ENCODE data around the gene EID2B.

Gene EID2B

GRCh38 chr19:39532233-39533002, at the start of gene EID2B (continued):
- TF ChIP-seq, protein P1, sequence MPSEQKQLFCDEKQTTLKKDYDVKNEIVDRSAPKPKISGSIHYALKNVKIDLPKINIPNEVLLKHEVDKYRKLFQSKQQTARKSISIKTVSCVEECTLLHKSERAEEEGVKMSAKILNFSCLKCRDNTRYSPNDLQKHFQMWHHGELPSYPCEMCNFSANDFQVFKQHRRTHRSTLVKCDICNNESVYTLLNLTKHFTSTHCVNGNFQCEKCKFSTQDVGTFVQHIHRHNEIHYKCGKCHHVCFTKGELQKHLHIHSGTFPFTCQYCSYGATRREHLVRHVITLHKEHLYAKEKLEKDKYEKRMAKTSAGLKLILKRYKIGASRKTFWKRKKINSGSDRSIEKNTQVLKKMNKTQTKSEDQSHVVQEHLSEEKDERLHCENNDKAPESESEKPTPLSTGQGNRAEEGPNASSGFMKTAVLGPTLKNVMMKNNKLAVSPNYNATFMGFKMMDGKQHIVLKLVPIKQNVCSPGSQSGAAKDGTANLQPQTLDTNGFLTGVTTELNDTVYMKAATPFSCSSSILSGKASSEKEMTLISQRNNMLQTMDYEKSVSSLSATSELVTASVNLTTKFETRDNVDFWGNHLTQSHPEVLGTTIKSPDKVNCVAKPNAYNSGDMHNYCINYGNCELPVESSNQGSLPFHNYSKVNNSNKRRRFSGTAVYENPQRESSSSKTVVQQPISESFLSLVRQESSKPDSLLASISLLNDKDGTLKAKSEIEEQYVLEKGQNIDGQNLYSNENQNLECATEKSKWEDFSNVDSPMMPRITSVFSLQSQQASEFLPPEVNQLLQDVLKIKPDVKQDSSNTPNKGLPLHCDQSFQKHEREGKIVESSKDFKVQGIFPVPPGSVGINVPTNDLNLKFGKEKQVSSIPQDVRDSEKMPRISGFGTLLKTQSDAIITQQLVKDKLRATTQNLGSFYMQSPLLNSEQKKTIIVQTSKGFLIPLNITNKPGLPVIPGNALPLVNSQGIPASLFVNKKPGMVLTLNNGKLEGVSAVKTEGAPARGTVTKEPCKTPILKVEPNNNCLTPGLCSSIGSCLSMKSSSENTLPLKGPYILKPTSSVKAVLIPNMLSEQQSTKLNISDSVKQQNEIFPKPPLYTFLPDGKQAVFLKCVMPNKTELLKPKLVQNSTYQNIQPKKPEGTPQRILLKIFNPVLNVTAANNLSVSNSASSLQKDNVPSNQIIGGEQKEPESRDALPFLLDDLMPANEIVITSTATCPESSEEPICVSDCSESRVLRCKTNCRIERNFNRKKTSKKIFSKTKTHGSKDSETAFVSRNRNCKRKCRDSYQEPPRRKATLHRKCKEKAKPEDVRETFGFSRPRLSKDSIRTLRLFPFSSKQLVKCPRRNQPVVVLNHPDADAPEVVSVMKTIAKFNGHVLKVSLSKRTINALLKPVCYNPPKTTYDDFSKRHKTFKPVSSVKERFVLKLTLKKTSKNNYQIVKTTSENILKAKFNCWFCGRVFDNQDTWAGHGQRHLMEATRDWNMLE (tag by site-specific recombination; conservative IDR thresholded peaks at IDR 0.05; ENCODE audit: low read depth), result no peak

DNA sequence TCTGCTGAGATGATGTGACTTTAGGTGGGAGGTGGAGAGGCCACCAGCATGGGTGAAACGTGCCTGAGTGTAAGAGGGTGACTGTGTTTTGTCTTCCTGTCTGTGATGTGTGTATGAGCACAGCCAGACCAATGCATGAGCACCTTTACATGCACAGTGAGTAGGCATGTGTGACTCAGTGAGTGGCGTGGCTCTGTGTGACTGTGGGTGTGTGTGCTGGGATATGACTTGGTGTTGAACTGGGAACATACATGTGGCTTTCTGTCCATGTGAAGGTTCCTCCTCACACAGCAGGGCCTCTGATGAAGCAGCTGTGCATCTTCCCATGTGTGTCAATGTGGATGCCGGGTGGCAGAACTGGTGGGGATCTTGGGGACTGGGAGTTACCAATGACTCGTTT, 49.8 kb upstream of the EID2B start:
- ChIA-PET POLR2A (no interaction called here), CTCF (no interaction called here)
- Histone ChIP-seq H3K36me3 (ENCODE audit: control insufficient read depth in 2 of 2, insufficient read depth in 1 of 2, low read length in 2 of 2) (no peaks in the 10 kb centered on the region), H3K4me1 (ENCODE audit: control insufficient read depth, insufficient read depth, low read length) (no peaks in the 10 kb centered on the region), H3K27ac (ENCODE audit: extremely low read depth, low read depth, low read length) (no peak overlapping the region), H3K9me3 (ENCODE audit: control insufficient read depth, insufficient read depth, low read depth, low read length) (peaks cover 6% of the 10 kb centered on the region), H3K4me3 (ENCODE audit: low read depth, low read length) (no peak overlapping the region)
- no peak for TF ChIP-seq ZNF747 (tag by site-specific recombination; IDR thresholded peaks at IDR 0.05)
- no peak for TF ChIP-seq ZNF664 (tag by site-specific recombination; IDR thresholded peaks at IDR 0.05)
- no peak for TF ChIP-seq ZNF549 (tag by site-specific recombination; IDR thresholded peaks at IDR 0.05)
- no peak for TF ChIP-seq ZNF16 (tag by site-specific recombination; IDR thresholded peaks at IDR 0.05; ENCODE audit: low read depth)
- no peak for TF ChIP-seq WT1 (tag by site-specific recombination; IDR thresholded peaks at IDR 0.05)

GRCh38 chr19:39568604-39569003, 36.0 kb upstream of the EID2B start:
- CTCF ChIA-PET, result interaction anchor here (0.5 to 0.6 kb wide), 2 partner anchors 128 to 153 kb away, joined by 3 to 4 read pairs; no protein-coding TSS in a partner anchor
- TF ChIP-seq ZNF23 (tag by site-specific recombination; IDR thresholded peaks at IDR 0.05; ENCODE audit: borderline replicate concordance) (no peak), ZNF768 (tag by site-specific recombination; IDR thresholded peaks at IDR 0.05) (no peak), ZBTB21 (tag by site-specific recombination; IDR thresholded peaks at IDR 0.05) (peak; percentile 89), PRDM1 (tag by site-specific recombination; IDR thresholded peaks at IDR 0.05) (0 out of 2 replicates have a peak, but pooled peaks have one; percentile 13), ZBTB20 (tag by site-specific recombination; IDR thresholded peaks at IDR 0.05) (no peak), YY1 (tag by site-specific recombination; IDR thresholded peaks at IDR 0.05) (no peak), ZNF394 (tag by site-specific recombination; IDR thresholded peaks at IDR 0.05; ENCODE audit: borderline replicate concordance) (no peak), ZNF585B (tag by site-specific recombination; IDR thresholded peaks at IDR 0.05) (no peak), ZNF704 (tag by site-specific recombination; IDR thresholded peaks at IDR 0.05) (no peak), ZNF701 (tag by site-specific recombination; IDR thresholded peaks at IDR 0.05) (no peak), OVOL3 (tag by site-specific recombination; IDR thresholded peaks at IDR 0.05) (no peak), ZBTB1 (tag by site-specific recombination; IDR thresholded peaks at IDR 0.05) (no peak), ZNF629 (tag by site-specific recombination; IDR thresholded peaks at IDR 0.05) (peak; percentile 70), ZNF549 (tag by site-specific recombination; IDR thresholded peaks at IDR 0.05) (no peak)
- TF ChIP-seq, protein P2, sequence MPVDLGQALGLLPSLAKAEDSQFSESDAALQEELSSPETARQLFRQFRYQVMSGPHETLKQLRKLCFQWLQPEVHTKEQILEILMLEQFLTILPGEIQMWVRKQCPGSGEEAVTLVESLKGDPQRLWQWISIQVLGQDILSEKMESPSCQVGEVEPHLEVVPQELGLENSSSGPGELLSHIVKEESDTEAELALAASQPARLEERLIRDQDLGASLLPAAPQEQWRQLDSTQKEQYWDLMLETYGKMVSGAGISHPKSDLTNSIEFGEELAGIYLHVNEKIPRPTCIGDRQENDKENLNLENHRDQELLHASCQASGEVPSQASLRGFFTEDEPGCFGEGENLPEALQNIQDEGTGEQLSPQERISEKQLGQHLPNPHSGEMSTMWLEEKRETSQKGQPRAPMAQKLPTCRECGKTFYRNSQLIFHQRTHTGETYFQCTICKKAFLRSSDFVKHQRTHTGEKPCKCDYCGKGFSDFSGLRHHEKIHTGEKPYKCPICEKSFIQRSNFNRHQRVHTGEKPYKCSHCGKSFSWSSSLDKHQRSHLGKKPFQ (tag by site-specific recombination; IDR thresholded peaks at IDR 0.05), result no peak
- TF ChIP-seq, protein P3, sequence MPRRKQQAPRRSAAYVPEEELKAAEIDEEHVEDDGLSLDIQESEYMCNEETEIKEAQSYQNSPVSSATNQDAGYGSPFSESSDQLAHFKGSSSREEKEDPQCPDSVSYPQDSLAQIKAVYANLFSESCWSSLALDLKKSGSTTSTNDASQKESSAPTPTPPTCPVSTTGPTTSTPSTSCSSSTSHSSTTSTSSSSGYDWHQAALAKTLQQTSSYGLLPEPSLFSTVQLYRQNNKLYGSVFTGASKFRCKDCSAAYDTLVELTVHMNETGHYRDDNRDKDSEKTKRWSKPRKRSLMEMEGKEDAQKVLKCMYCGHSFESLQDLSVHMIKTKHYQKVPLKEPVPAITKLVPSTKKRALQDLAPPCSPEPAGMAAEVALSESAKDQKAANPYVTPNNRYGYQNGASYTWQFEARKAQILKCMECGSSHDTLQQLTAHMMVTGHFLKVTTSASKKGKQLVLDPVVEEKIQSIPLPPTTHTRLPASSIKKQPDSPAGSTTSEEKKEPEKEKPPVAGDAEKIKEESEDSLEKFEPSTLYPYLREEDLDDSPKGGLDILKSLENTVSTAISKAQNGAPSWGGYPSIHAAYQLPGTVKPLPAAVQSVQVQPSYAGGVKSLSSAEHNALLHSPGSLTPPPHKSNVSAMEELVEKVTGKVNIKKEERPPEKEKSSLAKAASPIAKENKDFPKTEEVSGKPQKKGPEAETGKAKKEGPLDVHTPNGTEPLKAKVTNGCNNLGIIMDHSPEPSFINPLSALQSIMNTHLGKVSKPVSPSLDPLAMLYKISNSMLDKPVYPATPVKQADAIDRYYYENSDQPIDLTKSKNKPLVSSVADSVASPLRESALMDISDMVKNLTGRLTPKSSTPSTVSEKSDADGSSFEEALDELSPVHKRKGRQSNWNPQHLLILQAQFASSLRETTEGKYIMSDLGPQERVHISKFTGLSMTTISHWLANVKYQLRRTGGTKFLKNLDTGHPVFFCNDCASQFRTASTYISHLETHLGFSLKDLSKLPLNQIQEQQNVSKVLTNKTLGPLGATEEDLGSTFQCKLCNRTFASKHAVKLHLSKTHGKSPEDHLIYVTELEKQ (tag by site-specific recombination; IDR thresholded peaks at IDR 0.05; ENCODE audit: borderline replicate concordance), result no peak

More at GRCh38 chr19:39568604-39569003, 36.0 kb upstream of the EID2B start:
- Histone ChIP-seq H3K36me3 (ENCODE audit: control insufficient read depth in 2 of 2, insufficient read depth in 1 of 2, low read length in 2 of 2) (no peaks in the 10 kb centered on the region), H3K4me1 (ENCODE audit: control insufficient read depth, insufficient read depth, low read length) (0 out of 2 replicates have a peak, but pooled peaks cover 4% of the 10 kb centered on the region), H3K4me3 (ENCODE audit: low read depth, low read length) (no peak overlapping the region), H3K9me3 (ENCODE audit: control insufficient read depth, insufficient read depth, low read depth, low read length) (no peaks in the 10 kb centered on the region; the same call in none of the 2 replicates), H3K27ac (ENCODE audit: extremely low read depth, low read depth, low read length) (no peak overlapping the region)
- POLR2A ChIA-PET, result no interaction called here
